H9 (cell line): ENCODE results near the gene MAP3K12. TPM values are rescaled to one million over a fixed set of nuclear protein-coding genes. Genes with fewer than 3 reads are reported as not detected.

Experiments
- DNase-seq: peaks from one replicate; pipeline ENCODE4 v3.0.0-alpha.2; 2017
- H2AFZ ChIP-seq: one replicate; pipeline ENCODE4 v1.6.1; 2013; ENCODE audit warnings: mild to moderate bottlenecking, low read length, control low read depth, moderate library complexity
- H2AK5ac ChIP-seq: 2 replicates; pipeline ENCODE4 v1.6.1; 2013; ENCODE audit warnings: low read length, control low read depth, mixed read lengths; ENCODE audit not compliant: insufficient read length
- H2BK120ac ChIP-seq: one replicate; pipeline ENCODE4 v1.6.1; 2013; ENCODE audit warnings: low read depth, mild to moderate bottlenecking, low read length, control low read depth, inconsistent platforms; ENCODE audit not compliant: poor library complexity, severe bottlenecking
- H2BK12ac ChIP-seq: 2 replicates; pipeline ENCODE4 v1.6.1; 2013; ENCODE audit warnings: low read length, control low read depth, mixed read lengths, low read depth; ENCODE audit not compliant: insufficient read length
- H2BK15ac ChIP-seq: 2 replicates; pipeline ENCODE4 v1.6.1; 2013; ENCODE audit warnings: low read depth, low read length, control low read depth
- H2BK20ac ChIP-seq: one replicate; pipeline ENCODE4 v1.6.1; 2013; ENCODE audit warnings: low read depth, mild to moderate bottlenecking, low read length, control low read depth, inconsistent platforms; ENCODE audit not compliant: poor library complexity, severe bottlenecking
- H2BK5ac ChIP-seq: 2 replicates; pipeline ENCODE4 v1.6.1; 2013; ENCODE audit warnings: low read length, control low read depth, mixed read lengths; ENCODE audit not compliant: insufficient read length
- H3K14ac ChIP-seq: 2 replicates; pipeline ENCODE4 v1.6.1; 2013; ENCODE audit warnings: low read length, control low read depth; ENCODE audit not compliant: insufficient read depth
- H3K18ac ChIP-seq: 2 replicates; pipeline ENCODE4 v1.6.1; 2013; ENCODE audit warnings: low read depth, mild to moderate bottlenecking, mixed read lengths, low read length, control low read depth; ENCODE audit not compliant: insufficient read length
- H3K23ac ChIP-seq: 2 replicates; pipeline ENCODE4 v1.6.1; 2013; ENCODE audit warnings: low read length, control low read depth, mixed read lengths, low read depth; ENCODE audit not compliant: insufficient read length
- H3K23me2 ChIP-seq: 2 replicates; pipeline ENCODE4 v1.6.1; 2013; ENCODE audit warnings: low read depth, mild to moderate bottlenecking, mixed read lengths, low read length, control low read depth; ENCODE audit not compliant: insufficient read length, poor library complexity, severe bottlenecking
- H3K27ac ChIP-seq: 2 replicates; pipeline ENCODE4 v1.5.1; 2013; ENCODE audit warnings: low read length, control low read depth, mixed read lengths, low read depth; ENCODE audit not compliant: insufficient read length
- H3K27me3 ChIP-seq: 2 replicates; pipeline ENCODE4 v1.6.1; 2013; ENCODE audit warnings: low read length, control low read depth, inconsistent platforms; ENCODE audit not compliant: insufficient read depth
- H3K4ac ChIP-seq: 2 replicates; pipeline ENCODE4 v1.6.1; 2013; ENCODE audit warnings: low read depth, mild to moderate bottlenecking, control low read depth, inconsistent platforms, low read length, moderate library complexity
- H3K4me1 ChIP-seq: 2 replicates; pipeline ENCODE4 v1.6.1; 2013; ENCODE audit warnings: low read length, control low read depth, inconsistent platforms; ENCODE audit not compliant: insufficient read depth
- H3K4me2 ChIP-seq: 2 replicates; pipeline ENCODE4 v1.6.1; 2013; ENCODE audit warnings: low read length, control low read depth, mixed read lengths; ENCODE audit not compliant: insufficient read length, insufficient read depth
- H3K56ac ChIP-seq: 2 replicates; pipeline ENCODE4 v1.6.1; 2013; ENCODE audit warnings: low read depth, mild to moderate bottlenecking, mixed read lengths, low read length, control low read depth; ENCODE audit not compliant: insufficient read length
- H3K79me1 ChIP-seq: 2 replicates; pipeline ENCODE4 v1.6.1; 2013; ENCODE audit warnings: low read depth, mild to moderate bottlenecking, moderate library complexity, low read length, control low read depth, inconsistent platforms; ENCODE audit not compliant: insufficient read depth, poor library complexity, severe bottlenecking
- H3K79me2 ChIP-seq: 2 replicates; pipeline ENCODE4 v1.6.1; 2013; ENCODE audit warnings: low read length, control low read depth, inconsistent platforms; ENCODE audit not compliant: insufficient read depth
- H3K9ac ChIP-seq: 2 replicates; pipeline ENCODE4 v1.6.1; 2013; ENCODE audit warnings: low read length, control low read depth, mixed read lengths; ENCODE audit not compliant: insufficient read length; ENCODE audit errors: extremely low read depth
- H3K9me3 ChIP-seq: one replicate; pipeline ENCODE4 v1.6.1; 2013; ENCODE audit warnings: low read depth, low read length, inconsistent platforms; ENCODE audit not compliant: control insufficient read depth
- H3T11ph ChIP-seq: one replicate; pipeline ENCODE4 v1.6.1; 2013; ENCODE audit warnings: mild to moderate bottlenecking, low read length, control low read depth, inconsistent platforms
- H4K20me1 ChIP-seq: one replicate; pipeline ENCODE4 v1.6.1; 2013; ENCODE audit not compliant: control insufficient read depth, insufficient read length, insufficient read depth
- H4K5ac ChIP-seq: 2 replicates; pipeline ENCODE4 v1.6.1; 2013; ENCODE audit warnings: low read depth, mild to moderate bottlenecking, mixed read lengths, low read length, control low read depth; ENCODE audit not compliant: insufficient read length
- H4K8ac ChIP-seq: replicated peaks from 2 replicates; pipeline ENCODE4 v1.6.1; 2013; ENCODE audit warnings: low read length, control low read depth, mixed read lengths, low read depth; ENCODE audit not compliant: insufficient read length
- H4K91ac ChIP-seq: 2 replicates; pipeline ENCODE4 v1.6.1; 2013; ENCODE audit warnings: low read depth, mild to moderate bottlenecking, moderate library complexity, mixed read lengths, low read length, control low read depth; ENCODE audit not compliant: insufficient read length
- H3K27ac Mint-ChIP-seq, 3 experiments: 2 replicates in 2 of 3; 3 replicates in 1 of 3; pipeline ENCODE4 v1.8.0; 2020 to 2021; ENCODE audit warnings: mixed read lengths in 3 of 3, mild to moderate bottlenecking in 1 of 3, moderate library complexity in 1 of 3
- H3K27me3 Mint-ChIP-seq: 2 replicates; pipeline ENCODE4 v1.8.0; 2021; ENCODE audit warnings: low read depth, mild to moderate bottlenecking, moderate library complexity, mixed read lengths
- H3K36me3 Mint-ChIP-seq, 3 experiments: 2 replicates in 2 of 3; 3 replicates in 1 of 3; pipeline ENCODE4 v1.8.0; 2020 to 2021; ENCODE audit warnings: low read depth in 3 of 3, mixed read lengths in 3 of 3; ENCODE audit not compliant: insufficient read depth in 1 of 3
- H3K4me1 Mint-ChIP-seq, 2 experiments: 2 replicates each; pipeline ENCODE4 v1.8.0; 2020; ENCODE audit warnings: mixed read lengths in 2 of 2
- H3K4me3 Mint-ChIP-seq, 2 experiments: 2 replicates in 1 of 2; 3 replicates in 1 of 2; pipeline ENCODE4 v1.8.0; 2020 to 2021; ENCODE audit warnings: mild to moderate bottlenecking in 2 of 2, mixed read lengths in 2 of 2, moderate library complexity in 1 of 2
- H3K9me3 Mint-ChIP-seq, 2 experiments: 2 replicates in 1 of 2; 3 replicates in 1 of 2; pipeline ENCODE4 v1.8.0; 2020; ENCODE audit warnings: mild to moderate bottlenecking in 2 of 2, mixed read lengths in 2 of 2, moderate library complexity in 1 of 2
- WGBS: extraction: QIAGEN DNeasy Blood & Tissue Kit; methylation state at CpG from one replicate; pipeline ENCODE4 v1.1.7; 2013; ENCODE audit warnings: missing lambda C conversion rate, low lambda C conversion rate, mixed read lengths; ENCODE audit not compliant: insufficient read length; ENCODE audit errors: extremely low coverage; 5-methylcytosine and 5-hydroxymethylcytosine counted together
- total RNA-seq: library from RNA; stranded (reverse); gene quantifications from 2 replicates; pipeline ENCODE4 v1.2.1, GENCODE V29; 2021
- TF ChIP-seq, protein P1 (sequence below): fragments of 200-600 bp; sonication (generic); conservative IDR thresholded peaks from 3 replicates; pipeline ENCODE4 v1.8.0; 2021; ENCODE audit warnings: antibody characterized with exemption, mild to moderate bottlenecking

The MAP3K12 gene
- total RNA-seq, 1 experiment from 2014 or later, result 22.3 TPM

- Mint-ChIP-seq H3K36me3 (peaks cover 7 to 41% (median 17%) of the 10 kb centered on the region in 3 experiments; a peak in 6 of 7 replicates), H3K27me3 (no peaks in the 10 kb centered on the region), H3K27ac (no peak overlapping the region), H3K4me3 (no peak overlapping the region), H3K4me1 (no peaks in the 10 kb centered on the region), H3K9me3 (no peaks in the 10 kb centered on the region)
- H3K79me1 ChIP-seq, result no peaks in the 10 kb centered on the region
- H3K14ac ChIP-seq, result no peak overlapping the region
- no peak overlapping the region for H3K18ac ChIP-seq
- H3K23me2 ChIP-seq, result no peaks in the 10 kb centered on the region
- no peaks in the 10 kb centered on the region for H3K4me1 ChIP-seq
- TF ChIP-seq, protein P1, sequence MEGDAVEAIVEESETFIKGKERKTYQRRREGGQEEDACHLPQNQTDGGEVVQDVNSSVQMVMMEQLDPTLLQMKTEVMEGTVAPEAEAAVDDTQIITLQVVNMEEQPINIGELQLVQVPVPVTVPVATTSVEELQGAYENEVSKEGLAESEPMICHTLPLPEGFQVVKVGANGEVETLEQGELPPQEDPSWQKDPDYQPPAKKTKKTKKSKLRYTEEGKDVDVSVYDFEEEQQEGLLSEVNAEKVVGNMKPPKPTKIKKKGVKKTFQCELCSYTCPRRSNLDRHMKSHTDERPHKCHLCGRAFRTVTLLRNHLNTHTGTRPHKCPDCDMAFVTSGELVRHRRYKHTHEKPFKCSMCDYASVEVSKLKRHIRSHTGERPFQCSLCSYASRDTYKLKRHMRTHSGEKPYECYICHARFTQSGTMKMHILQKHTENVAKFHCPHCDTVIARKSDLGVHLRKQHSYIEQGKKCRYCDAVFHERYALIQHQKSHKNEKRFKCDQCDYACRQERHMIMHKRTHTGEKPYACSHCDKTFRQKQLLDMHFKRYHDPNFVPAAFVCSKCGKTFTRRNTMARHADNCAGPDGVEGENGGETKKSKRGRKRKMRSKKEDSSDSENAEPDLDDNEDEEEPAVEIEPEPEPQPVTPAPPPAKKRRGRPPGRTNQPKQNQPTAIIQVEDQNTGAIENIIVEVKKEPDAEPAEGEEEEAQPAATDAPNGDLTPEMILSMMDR, result no peak
- no peak overlapping the region for H3K9ac ChIP-seq
- no peak overlapping the region for H3K4ac ChIP-seq
- DNase-seq, result no peak
- no peak overlapping the region for H4K8ac ChIP-seq
- no peak overlapping the region for H3K56ac ChIP-seq
- no peak overlapping the region for H3K23ac ChIP-seq
- H3K79me2 ChIP-seq, result no peaks in the 10 kb centered on the region
- no peaks in the 10 kb centered on the region for H4K20me1 ChIP-seq
- no peak overlapping the region for H2BK120ac ChIP-seq
- no peak overlapping the region for H2AK5ac ChIP-seq
- no peak overlapping the region for H2BK12ac ChIP-seq
- H3K27me3 ChIP-seq, result no peaks in the 10 kb centered on the region
- H2BK15ac ChIP-seq, result no peak overlapping the region
- H3K4me2 ChIP-seq, result no peak overlapping the region
- H3K9me3 ChIP-seq, result no peaks in the 10 kb centered on the region
- H3K27ac ChIP-seq, result no peak overlapping the region
- no peak overlapping the region for H4K91ac ChIP-seq
- WGBS, result no CpG with 5 or more reads among the region's 3 CpGs
- H2BK20ac ChIP-seq, result no peak overlapping the region
- no peak overlapping the region for H4K5ac ChIP-seq
- no peak overlapping the region for H3T11ph ChIP-seq
- no peak overlapping the region for H2AFZ ChIP-seq
- no peak overlapping the region for H2BK5ac ChIP-seq
Measured at GRCh38 chr12:53523131-53523530, 23.9 kb upstream of the MAP3K12 start.
